Gastrocnemius medialis (tissue), 4 donors: Measurements from ENCODE around the gene EAF1.

Experiments
- CTCF ChIP-seq, 5 experiments: fragments of 450-650 bp in 3 of 5; fragments of 200-600 bp in 2 of 5; sonication (generic) in 2 of 5; IDR thresholded peaks in 4 of 5; conservative IDR thresholded peaks in 1 of 5; 1 replicate in 4 of 5; 2 replicates in 1 of 5; pipeline ENCODE4 v1.5.1; 2016 to 2019; ENCODE audit warnings: antibody characterized with exemption in 5 of 5, mild to moderate bottlenecking in 3 of 5, moderate library complexity in 3 of 5
- POLR2A ChIP-seq, 2 donors: fragments of 450-650 bp; IDR thresholded peaks; one replicate each; pipeline ENCODE4 v1.6.1; 2017; ENCODE audit warnings: antibody characterized with exemption in 2 of 2, mild to moderate bottlenecking in 2 of 2, moderate library complexity in 2 of 2

- no peak for TF ChIP-seq CTCF (IDR thresholded peaks at IDR 0.05 in 4 of 5, conservative IDR thresholded peaks at IDR 0.05 in 1 of 5)
- TF ChIP-seq POLR2A (IDR thresholded peaks at IDR 0.05): no peak
These were observed 24.8 kb downstream of the EAF1 start for GRCh38 chr3:15452156-15452555.
